Hepatocyte (in vitro differentiated cells): ENCODE results near the gene BLOC1S4. TPM values are rescaled to one million over a fixed set of nuclear protein-coding genes. Genes with fewer than 3 reads are reported as not detected.
"Not testable (repeated sequence)": the region's sequence is repeated elsewhere in the genome, so short reads cannot be mapped to it uniquely, and the experiment has no call there.

Experiments used
- DNase-seq: peaks from one replicate; pipeline ENCODE4 v3.0.0-alpha.2; 2016; ENCODE audit warnings: low spot score
- H2AFZ ChIP-seq: fragments of 200-600 bp; sonication (generic); 2 replicates; pipeline ENCODE4 v1.6.0; 2016; ENCODE audit warnings: antibody characterized with exemption, mild to moderate bottlenecking
- H3K27ac ChIP-seq: fragments of 200-600 bp; sonication (generic); 2 replicates; pipeline ENCODE4 v1.5.1; 2016; ENCODE audit warnings: mild to moderate bottlenecking
- H3K27me3 ChIP-seq: fragments of 200-600 bp; sonication (generic); 2 replicates; pipeline ENCODE4 v1.6.1; 2016
- H3K36me3 ChIP-seq: fragments of 200-600 bp; sonication (generic); replicated peaks from 2 replicates; pipeline ENCODE4 v1.5.1; 2016; ENCODE audit warnings: low read depth; ENCODE audit not compliant: insufficient read depth
- H3K4me1 ChIP-seq: fragments of 200-600 bp; sonication (generic); 2 replicates; pipeline ENCODE4 v1.5.1; 2016; ENCODE audit warnings: mild to moderate bottlenecking, moderate library complexity; ENCODE audit not compliant: insufficient read depth
- H3K4me2 ChIP-seq: fragments of 200-600 bp; sonication (generic); 2 replicates; pipeline ENCODE4 v1.6.0; 2016
- H3K4me3 ChIP-seq: fragments of 200-600 bp; sonication (generic); 2 replicates; pipeline ENCODE4 v1.5.1; 2016; ENCODE audit warnings: mild to moderate bottlenecking
- H3K79me2 ChIP-seq: fragments of 200-600 bp; sonication (generic); 2 replicates; pipeline ENCODE4 v1.6.0; 2017; ENCODE audit warnings: mild to moderate bottlenecking
- H3K9me2 ChIP-seq: fragments of 200-600 bp; sonication (generic); replicated peaks from 2 replicates; pipeline ENCODE4 v1.6.0; 2017; ENCODE audit warnings: mild to moderate bottlenecking; ENCODE audit not compliant: insufficient read depth
- H3K9me3 ChIP-seq: fragments of 200-600 bp; sonication (generic); 2 replicates; pipeline ENCODE4 v1.5.1; 2016; ENCODE audit warnings: low read depth, mild to moderate bottlenecking
- H4K20me1 ChIP-seq: fragments of 200-600 bp; sonication (generic); 2 replicates; pipeline ENCODE4 v1.6.0; 2016; ENCODE audit warnings: mild to moderate bottlenecking; ENCODE audit not compliant: insufficient read depth, poor library complexity, severe bottlenecking
- EZH2 ChIP-seq: fragments of 200-600 bp; sonication (generic); IDR thresholded peaks from 2 replicates; pipeline ENCODE4 v1.6.1; 2016; ENCODE audit warnings: antibody characterized with exemption, mild to moderate bottlenecking, borderline replicate concordance
- EZH2phosphoT487 ChIP-seq: fragments of 200-600 bp; sonication (generic); IDR thresholded peaks from one replicate; pipeline ENCODE4 v1.6.1; 2018; ENCODE audit warnings: antibody characterized with exemption, mild to moderate bottlenecking, low read depth, moderate library complexity; ENCODE audit not compliant: unreplicated experiment, severe bottlenecking
- WGBS: methylation state at CpG from one replicate; pipeline ENCODE4 v1.1.6; 2016; ENCODE audit warnings: low lambda C conversion rate; ENCODE audit errors: missing lambda C conversion rate; 5-methylcytosine and 5-hydroxymethylcytosine counted together
- polyA plus RNA-seq: library from polyadenylated mRNA; unstranded; fragments of >200 nt; fragmentation: Nextera tagmentation; extraction: Ambion mirVana; gene quantifications from 2 replicates; pipeline ENCODE4 v1.2.1, GENCODE V29; 2016
- total RNA-seq: library from RNA; depleted of rRNA; stranded (reverse); fragments of >200 nt; gene quantifications from 2 replicates; pipeline ENCODE4 v1.2.3, GENCODE V29; 2014
- TF ChIP-seq, protein P1 (sequence below): fragments of 200-600 bp; sonication (generic); IDR thresholded peaks from 2 replicates; pipeline ENCODE4 v1.5.1; 2016; ENCODE audit warnings: antibody characterized with exemption, mild to moderate bottlenecking; ENCODE audit not compliant: poor library complexity

Gene BLOC1S4
- total and polyA plus RNA-seq, 2 experiments from 2014 or later = 33.3 to 60.0 TPM

DNA sequence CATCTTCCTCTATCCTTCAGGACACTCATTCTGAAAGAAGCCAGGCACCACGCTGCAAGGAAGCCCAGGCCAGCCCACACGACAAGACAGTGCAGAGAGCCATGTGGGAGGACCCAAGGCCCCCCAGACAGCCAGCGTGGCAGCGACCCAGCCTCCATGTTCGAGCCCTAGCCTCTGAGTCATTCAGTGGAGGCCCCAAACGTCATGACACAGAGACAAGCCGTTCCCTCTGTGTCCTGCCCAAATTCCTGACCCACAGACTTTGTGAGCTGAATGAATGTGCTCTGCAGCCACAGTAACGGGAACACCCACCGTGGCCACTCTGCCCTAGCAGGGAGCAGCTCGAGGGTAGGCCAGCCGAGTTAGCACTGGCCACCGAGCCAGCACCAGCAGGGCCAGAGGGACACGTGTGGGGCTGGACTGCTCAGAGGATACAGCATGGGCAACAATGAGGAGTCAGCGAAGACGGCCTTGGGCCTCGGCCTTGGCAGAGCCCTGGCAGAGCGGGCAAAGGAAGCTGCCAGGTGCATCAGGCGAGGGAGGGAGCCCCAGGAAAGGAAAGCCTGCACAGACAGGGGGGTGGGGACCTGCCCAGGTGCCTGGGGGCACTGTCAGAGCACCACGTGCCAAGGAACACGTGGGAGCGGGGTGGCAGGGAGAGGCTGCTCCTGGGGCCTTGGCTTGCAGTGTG lies 8.6 kb downstream of the BLOC1S4 start:
- Histone ChIP-seq H2AFZ (no peak overlapping the region), H3K79me2 (no peaks in the 10 kb centered on the region), H3K4me1 (no peaks in the 10 kb centered on the region), H3K9me3 (no peaks in the 10 kb centered on the region), H4K20me1 (no peaks in the 10 kb centered on the region), H3K27me3 (no peaks in the 10 kb centered on the region), H3K4me2 (no peak overlapping the region), H3K27ac (no peak overlapping the region), H3K9me2 (no peaks in the 10 kb centered on the region), H3K4me3 (no peak overlapping the region), H3K36me3 (no peaks in the 10 kb centered on the region)
- TF ChIP-seq EZH2phosphoT487 (no peak), EZH2 (no peak)
- TF ChIP-seq, protein P1, sequence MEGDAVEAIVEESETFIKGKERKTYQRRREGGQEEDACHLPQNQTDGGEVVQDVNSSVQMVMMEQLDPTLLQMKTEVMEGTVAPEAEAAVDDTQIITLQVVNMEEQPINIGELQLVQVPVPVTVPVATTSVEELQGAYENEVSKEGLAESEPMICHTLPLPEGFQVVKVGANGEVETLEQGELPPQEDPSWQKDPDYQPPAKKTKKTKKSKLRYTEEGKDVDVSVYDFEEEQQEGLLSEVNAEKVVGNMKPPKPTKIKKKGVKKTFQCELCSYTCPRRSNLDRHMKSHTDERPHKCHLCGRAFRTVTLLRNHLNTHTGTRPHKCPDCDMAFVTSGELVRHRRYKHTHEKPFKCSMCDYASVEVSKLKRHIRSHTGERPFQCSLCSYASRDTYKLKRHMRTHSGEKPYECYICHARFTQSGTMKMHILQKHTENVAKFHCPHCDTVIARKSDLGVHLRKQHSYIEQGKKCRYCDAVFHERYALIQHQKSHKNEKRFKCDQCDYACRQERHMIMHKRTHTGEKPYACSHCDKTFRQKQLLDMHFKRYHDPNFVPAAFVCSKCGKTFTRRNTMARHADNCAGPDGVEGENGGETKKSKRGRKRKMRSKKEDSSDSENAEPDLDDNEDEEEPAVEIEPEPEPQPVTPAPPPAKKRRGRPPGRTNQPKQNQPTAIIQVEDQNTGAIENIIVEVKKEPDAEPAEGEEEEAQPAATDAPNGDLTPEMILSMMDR = no peak
- DNase-seq = no peak
- WGBS = 80% methylated on average over 21 of the region's 21 CpGs

DNA sequence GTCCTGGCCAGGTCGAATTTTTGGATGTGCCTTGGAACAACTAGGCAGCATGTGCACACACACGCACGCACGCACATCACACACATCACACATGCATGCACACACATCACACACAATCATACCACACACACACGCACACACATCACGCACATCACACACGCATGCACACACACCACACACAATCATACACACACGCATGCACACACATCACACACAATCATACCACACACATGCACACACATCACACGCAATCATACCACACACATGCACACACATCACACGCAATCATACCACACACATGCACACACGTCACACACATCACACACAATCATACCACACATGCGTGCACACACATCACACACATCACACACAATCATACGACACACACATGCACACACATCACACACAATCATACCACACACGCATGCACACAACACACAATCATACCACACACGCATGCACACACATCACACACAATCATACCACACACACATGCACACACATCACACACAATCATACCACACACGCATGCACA lies 9.5 kb downstream of the BLOC1S4 start:
- H4K20me1 ChIP-seq = not testable (repeated sequence)
- WGBS = 93% methylated on average over 9 of the region's 16 CpGs

DNA sequence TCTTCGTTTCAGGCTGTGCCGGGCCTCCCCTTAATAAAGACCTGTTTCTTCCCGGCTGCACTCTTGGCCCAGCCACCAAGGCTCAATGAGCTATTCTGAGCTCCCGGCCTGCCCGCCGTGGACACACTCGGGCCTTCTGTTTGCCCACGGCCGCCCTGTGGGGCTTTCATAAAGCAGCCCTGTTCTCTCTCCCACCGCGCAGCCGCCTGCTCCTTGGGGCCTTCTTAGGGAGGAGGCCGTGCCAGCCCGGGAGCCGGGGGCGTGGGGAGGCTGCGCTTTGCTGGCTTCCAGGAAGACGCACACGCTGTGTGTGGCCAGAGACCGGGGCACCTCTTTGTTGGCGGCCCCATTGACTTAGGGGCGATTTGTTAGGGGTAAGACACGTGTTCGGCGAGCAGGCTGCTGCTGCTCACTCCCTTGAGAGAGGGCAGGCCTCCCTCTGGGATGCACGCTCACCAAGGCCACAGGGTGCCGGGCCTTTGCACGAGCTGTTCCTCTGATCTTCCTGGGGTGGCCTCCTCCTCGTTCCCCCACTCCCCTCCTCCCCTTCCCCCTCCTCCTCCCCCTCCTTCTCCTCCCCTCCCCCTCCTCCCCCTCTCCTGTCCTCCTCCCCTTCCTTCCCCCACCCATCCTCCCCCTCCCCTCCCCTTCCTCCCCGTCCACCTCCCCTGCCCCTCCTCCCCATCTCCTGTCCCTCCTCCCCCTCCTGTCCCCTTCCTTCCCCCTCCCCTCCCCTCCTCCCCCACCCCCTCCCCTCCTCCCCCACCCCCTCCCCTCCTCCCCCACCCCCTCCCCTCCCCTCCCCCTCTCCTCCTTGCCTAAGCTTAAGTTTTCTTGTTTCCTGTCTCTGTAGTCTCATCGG lies 11.3 kb downstream of the BLOC1S4 start:
- peak; percentile 48 for DNase-seq
- H3K27ac ChIP-seq = peak overlapping the region; percentile 47
- no peak overlapping the region for H3K4me2 ChIP-seq
- H3K4me3 ChIP-seq = no peak overlapping the region
- no peaks in the 10 kb centered on the region for H4K20me1 ChIP-seq
- H3K79me2 ChIP-seq = no peaks in the 10 kb centered on the region
- H3K27me3 ChIP-seq = no peaks in the 10 kb centered on the region
- H2AFZ ChIP-seq = peak overlapping the region; percentile 40
- no peak for TF ChIP-seq EZH2
- WGBS = 67% methylated on average over 26 of the region's 31 CpGs
- H3K4me1 ChIP-seq = no peaks in the 10 kb centered on the region
- H3K9me2 ChIP-seq = no peaks in the 10 kb centered on the region
- H3K9me3 ChIP-seq = no peaks in the 10 kb centered on the region
- H3K36me3 ChIP-seq = no peaks in the 10 kb centered on the region

More for the DNA sequence above, 9.5 kb downstream of the BLOC1S4 start:
- not testable (repeated sequence) for H3K9me3 ChIP-seq, H2AFZ ChIP-seq, H3K27ac ChIP-seq, H3K79me2 ChIP-seq, H3K4me3 ChIP-seq, DNase-seq, H3K27me3 ChIP-seq, H3K9me2 ChIP-seq, H3K4me1 ChIP-seq, H3K4me2 ChIP-seq, H3K36me3 ChIP-seq

DNA sequence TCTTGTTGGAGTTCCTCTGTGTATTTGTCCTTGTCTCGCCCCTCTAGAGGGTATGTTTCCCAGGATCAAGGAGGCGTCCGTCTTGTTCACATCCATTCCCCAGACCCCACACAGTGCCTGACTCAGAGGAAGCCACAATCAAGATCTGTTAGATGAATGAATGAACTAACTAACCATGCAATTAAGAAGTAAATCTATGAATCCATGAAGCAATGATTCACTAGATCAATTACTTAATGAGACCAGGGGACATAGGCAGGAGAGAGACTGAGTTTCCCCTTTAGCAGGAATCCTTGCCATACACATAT lies 11.9 kb downstream of the BLOC1S4 start:
- no peak overlapping the region for H2AFZ ChIP-seq
- H3K4me2 ChIP-seq = no peak overlapping the region

More for the DNA sequence above, 11.9 kb downstream of the BLOC1S4 start:
- Histone ChIP-seq H3K27me3 (no peaks in the 10 kb centered on the region), H3K9me3 (no peaks in the 10 kb centered on the region), H4K20me1 (no peaks in the 10 kb centered on the region), H3K36me3 (no peaks in the 10 kb centered on the region), H3K4me3 (no peak overlapping the region), H3K79me2 (no peaks in the 10 kb centered on the region), H3K9me2 (no peaks in the 10 kb centered on the region), H3K4me1 (peaks cover 2% of the 10 kb centered on the region), H3K27ac (no peak overlapping the region)
- 71% methylated on average over 3 of the region's 3 CpGs for WGBS
- TF ChIP-seq EZH2 (no peak), EZH2phosphoT487 (no peak)
- TF ChIP-seq, protein P1 = no peak
- no peak for DNase-seq
